Ishikawa (cell line): Measurements from ENCODE around the gene CPNE2.

Experiments
- CEBPB ChIP-seq: IDR thresholded peaks from 2 replicates; pipeline ENCODE4 v1.6.1; 2012
- CREB1 ChIP-seq: IDR thresholded peaks from 2 replicates; pipeline ENCODE4 v1.6.1; 2012; ENCODE audit warnings: low read depth
- EGR1 ChIP-seq: IDR thresholded peaks from 2 replicates; pipeline ENCODE4 v1.6.1; 2012
- EP300 ChIP-seq: IDR thresholded peaks from 2 replicates; pipeline ENCODE4 v1.6.1; 2012; ENCODE audit warnings: borderline replicate concordance
- FOXM1 ChIP-seq: IDR thresholded peaks from 2 replicates; pipeline ENCODE4 v1.6.1; 2012; ENCODE audit warnings: low read depth, borderline replicate concordance
- MAX ChIP-seq: IDR thresholded peaks from 2 replicates; pipeline ENCODE4 v1.6.1; 2012
- NFIC ChIP-seq: IDR thresholded peaks from 2 replicates; pipeline ENCODE4 v1.6.1; 2012
- RAD21 ChIP-seq: IDR thresholded peaks from 2 replicates; pipeline ENCODE4 v1.6.1; 2012; ENCODE audit warnings: low read depth
- REST ChIP-seq: IDR thresholded peaks from 2 replicates; pipeline ENCODE4 v1.6.1; 2012; ENCODE audit warnings: low read depth, mild to moderate bottlenecking
- TAF1 ChIP-seq: IDR thresholded peaks from 2 replicates; pipeline ENCODE4 v1.6.1; 2012; ENCODE audit warnings: low read depth, mild to moderate bottlenecking
- TCF12 ChIP-seq: IDR thresholded peaks from 2 replicates; pipeline ENCODE4 v1.6.1; 2012; ENCODE audit warnings: low read depth
- TEAD4 ChIP-seq: IDR thresholded peaks from 2 replicates; pipeline ENCODE4 v1.6.1; 2012
- USF1 ChIP-seq: IDR thresholded peaks from 2 replicates; pipeline ENCODE4 v1.6.1; 2012
- YY1 ChIP-seq: IDR thresholded peaks from 2 replicates; pipeline ENCODE4 v1.6.1; 2012; ENCODE audit warnings: low read depth

- TF ChIP-seq RAD21: no peak
- TF ChIP-seq USF1: no peak
- TF ChIP-seq EP300: no peak
- no peak for TF ChIP-seq EGR1
- TF ChIP-seq CEBPB: no peak
- TF ChIP-seq TCF12: no peak
- TF ChIP-seq REST: no peak
- TF ChIP-seq MAX: no peak
- no peak for TF ChIP-seq CREB1
- TF ChIP-seq TAF1: no peak
- no peak for TF ChIP-seq TEAD4
- no peak for TF ChIP-seq YY1
- TF ChIP-seq FOXM1: no peak
- TF ChIP-seq NFIC: no peak
Observed at GRCh38 chr16:57082664-57083063, 9.7 kb upstream of the CPNE2 start.
